HG03039 (cell line): Measurements from ENCODE around the gene EBF3.

Source experiments
- ATAC-seq: cut with Tn5 transposase; IDR thresholded peaks from one replicate; pipeline ENCODE4 v1.9.1; 2021; ENCODE audit warnings: mild to moderate bottlenecking, moderate library complexity; ENCODE audit not compliant: unreplicated experiment

Gene EBF3

DNA sequence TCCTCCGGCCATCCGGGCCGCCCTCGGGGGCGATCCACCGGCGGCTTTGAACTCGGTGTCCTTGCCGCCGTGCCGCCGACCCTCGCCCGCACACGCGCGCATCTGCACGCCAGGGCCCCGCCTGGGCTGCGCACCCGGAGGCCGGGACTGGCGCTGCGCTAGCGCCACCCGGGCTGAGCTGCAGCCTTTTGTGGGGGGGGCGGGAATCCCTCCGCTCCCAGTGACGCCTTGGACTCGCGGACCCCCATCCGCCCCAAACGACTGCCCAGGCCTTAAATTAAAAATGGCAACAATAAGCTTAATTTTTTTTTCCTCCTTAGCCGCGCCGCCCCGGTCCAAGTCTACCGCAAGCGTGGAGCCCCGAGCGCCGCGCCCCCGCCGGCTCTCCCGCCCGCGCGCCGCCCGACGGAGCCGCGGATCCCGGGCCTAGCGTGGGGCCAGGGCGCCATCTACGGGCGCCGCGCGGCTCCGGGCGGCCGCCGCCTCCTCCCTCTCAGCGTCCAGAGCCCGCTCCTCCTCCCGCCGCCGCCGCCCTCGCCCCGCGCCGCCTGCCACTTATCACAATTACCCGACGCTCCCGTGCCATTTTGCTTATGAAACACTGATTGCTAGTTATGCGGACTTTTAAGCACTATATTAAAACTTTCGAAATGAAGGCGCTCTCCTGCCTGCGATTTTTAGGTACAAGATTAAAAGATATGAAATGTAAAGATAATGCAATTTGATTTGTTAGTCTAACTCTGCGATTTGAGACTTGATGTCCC lies 7.5 kb upstream of the EBF3 start:
- no peak for ATAC-seq

- ATAC-seq = no peak
Observed at GRCh38 chr10:129970465-129971364, 6.6 kb upstream of the EBF3 start.

- no peak for ATAC-seq
Observed at GRCh38 chr10:129969911-129970464, 5.9 kb upstream of the EBF3 start.

DNA sequence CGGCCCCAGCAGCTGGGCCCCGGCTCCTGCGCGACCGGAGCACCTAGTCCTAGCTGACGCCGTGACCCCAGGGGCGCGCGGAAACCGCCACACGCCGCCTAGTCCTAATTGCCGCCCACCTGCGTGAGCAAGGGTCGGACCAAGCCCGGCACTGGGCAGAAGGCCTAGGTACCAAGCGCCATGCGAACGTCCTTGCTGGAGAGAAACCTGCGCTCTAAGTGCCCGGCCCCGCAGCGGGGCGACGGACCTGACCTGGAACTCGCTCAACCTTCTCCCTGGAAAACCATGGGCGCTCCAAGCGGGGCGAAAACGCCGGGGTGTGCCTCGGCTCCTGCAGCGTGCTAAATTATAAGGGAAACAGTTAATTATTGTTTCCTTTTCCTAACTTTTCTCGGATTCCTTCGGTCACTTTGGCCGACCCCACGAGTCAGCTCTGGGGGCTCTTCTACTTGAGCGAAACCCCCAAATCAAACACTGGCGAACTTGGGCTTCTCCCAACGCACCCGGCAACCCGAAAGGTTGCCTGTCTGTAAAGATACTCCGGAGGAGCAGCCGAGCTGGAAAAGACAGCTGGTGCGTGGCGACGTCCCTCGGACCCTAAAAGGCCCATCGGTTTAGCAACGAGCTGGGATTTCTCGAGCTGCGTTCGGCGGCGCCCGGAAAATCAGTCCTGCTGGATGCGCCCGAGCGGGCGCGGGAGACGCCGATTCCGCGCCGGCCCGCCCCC lies 5.3 kb upstream of the EBF3 start:
- no peak for ATAC-seq

GRCh38 chr10:129968853-129969183 lies 4.7 kb upstream of the EBF3 start:
- ATAC-seq = no peak

DNA sequence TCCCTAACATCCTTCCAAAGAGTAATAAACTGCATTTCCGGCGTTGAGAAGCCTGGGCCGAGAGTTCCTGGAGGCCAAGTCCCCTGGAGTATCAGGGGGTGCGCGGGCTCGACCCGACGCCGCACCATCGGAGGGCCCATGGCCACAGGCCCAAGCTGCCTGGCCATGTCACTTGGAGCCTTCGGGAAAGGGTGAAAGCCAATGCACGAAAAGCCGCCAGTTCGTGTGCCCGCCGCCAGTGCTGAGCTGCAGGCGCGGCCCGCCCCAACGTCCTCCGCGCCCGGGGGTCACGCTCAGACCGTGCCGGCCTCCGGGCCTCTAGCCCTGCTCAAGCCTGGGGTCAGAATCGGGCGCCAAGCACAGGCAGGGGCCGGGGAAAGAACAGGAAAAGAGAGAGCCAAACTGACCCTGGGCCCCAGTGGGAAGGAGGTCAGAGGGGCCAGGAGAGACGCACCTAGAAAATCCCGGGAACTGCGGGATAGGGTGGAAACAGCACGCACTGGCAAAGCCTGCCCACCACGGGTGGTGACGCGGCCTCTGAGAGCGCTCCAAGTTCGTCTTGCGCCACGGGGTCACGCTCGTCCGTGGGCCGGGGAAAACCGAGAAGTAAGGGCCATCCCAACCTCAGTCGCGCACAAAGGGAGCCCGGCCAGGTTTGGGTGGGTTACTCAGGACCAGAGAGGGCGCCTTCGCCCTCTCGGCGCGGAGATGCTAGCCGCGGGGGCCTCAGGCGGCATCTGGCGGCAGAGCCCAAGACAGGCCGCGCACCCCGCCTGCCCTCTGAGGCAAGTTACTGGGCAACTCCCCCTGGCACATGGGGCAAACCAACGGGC lies 4.2 kb upstream of the EBF3 start:
- no peak for ATAC-seq

- ATAC-seq = no peak
Observed at GRCh38 chr10:129967579-129968019, 3.5 kb upstream of the EBF3 start.

GRCh38 chr10:129966889-129967578 lies 3.0 kb upstream of the EBF3 start:
- no peak for ATAC-seq

DNA sequence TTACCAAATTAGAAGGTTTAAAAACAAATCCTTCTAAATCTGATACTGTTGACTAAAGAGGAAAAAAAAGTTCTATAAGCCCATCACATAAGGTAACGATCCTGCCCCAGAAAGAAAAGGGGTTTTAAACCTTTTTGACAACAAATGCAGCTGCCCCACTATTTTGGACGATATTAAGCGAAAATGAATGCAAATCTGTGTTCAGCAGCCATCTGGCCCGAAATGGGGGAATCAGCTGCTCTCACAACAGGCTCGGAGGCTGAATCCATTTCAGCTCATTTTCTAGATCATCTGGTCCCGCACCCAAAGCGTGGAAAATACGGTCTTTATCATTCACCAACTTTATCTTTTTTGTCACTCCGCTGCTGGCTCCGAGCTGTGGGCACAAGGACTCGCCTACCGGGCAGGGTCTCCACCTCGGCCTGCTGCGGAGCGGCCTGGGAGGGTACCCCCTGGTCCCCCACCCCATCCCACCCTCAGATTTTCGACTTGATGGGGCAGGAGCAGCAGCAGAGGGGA lies 2.4 kb upstream of the EBF3 start:
- ATAC-seq = no peak

- no peak for ATAC-seq
Observed at GRCh38 chr10:129965959-129966358, 1.9 kb upstream of the EBF3 start.

- no peak for ATAC-seq
Observed at GRCh38 chr10:129965425-129965808, 1.3 kb upstream of the EBF3 start.

GRCh38 chr10:129964611-129965424 lies 744 bp upstream of the EBF3 start:
- no peak for ATAC-seq

DNA sequence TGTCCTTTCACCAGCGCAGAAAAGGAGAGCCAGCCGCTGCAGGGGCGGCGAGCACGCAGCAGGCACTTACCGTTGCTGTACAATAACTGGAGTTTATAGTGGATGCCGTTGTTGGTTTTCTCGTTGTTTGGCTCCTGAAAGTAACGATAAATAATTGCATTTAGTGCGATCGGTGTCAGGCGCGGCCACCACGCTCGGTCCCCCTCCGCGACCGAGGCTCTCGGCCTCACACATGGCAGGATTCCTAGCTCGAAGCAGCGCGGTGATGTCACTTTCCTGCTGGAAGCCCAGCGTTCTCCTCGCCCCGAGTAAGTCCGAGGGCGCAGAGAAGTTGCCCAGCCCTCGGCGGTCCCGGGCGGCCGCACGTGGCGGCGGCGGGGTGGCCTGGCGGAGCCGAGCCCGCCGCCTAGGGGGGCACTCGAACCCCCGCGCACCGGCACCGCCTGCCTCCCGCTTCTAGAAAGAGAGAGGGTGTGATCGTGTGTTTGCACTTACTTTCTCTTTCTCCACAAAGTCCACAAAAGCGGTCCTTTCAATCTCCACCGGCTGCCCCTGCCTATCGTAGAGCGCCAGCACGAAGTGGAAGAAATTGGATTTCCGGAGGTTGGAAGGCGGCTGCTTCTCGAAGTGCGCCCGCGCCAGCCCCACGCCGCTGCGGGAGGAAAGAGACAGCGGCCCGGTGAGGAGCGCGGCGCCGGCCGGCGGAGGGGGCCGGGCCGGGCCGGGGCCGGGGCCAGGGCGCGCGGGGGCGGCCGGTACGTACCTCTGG lies 1.0 kb downstream of the EBF3 start:
- ATAC-seq = no peak

GRCh38 chr10:129962031-129962871 lies 1.8 kb downstream of the EBF3 start:
- no peak for ATAC-seq

DNA sequence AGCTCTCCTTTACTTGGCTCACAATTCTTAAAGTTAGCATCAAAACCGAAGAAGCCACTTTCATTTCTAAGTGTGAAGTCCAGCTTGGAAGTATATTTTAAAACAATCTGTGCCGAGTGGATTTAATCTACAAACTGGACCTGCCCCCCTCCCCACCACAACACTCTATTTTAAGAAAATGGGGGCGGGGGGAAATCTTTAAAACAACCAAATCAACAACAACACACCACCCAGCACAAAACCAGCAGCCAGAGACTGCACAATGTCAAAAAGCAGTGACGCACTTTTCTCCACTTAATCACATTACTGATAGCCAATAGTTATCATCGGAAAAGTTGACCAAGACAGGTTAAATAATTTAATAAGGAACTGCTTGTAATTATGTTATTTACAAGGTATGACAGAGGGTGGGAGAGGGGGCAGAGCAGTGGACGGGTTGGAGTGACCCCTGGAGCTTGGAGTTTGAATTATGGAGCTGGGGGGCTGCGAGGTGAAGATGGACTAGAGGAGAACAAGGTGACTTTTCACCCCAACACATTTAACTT lies 2.8 kb downstream of the EBF3 start:
- no peak for ATAC-seq

GRCh38 chr10:129960481-129961156 lies 3.5 kb downstream of the EBF3 start:
- no peak for ATAC-seq
